NCI-H1417 (cell line): Measurements from ENCODE around the gene PAEP.

ENCODE experiments used
- DNase-seq, 3 experiments: peaks; one replicate each; lab custom pipeline; 2025; lab: John Stamatoyannopoulos, UW

PAEP gene

GRCh38 chr9:135600296-135600817 is 38.8 kb downstream of the PAEP start:
- peak in 1 of 3 experiments; percentile 35 for DNase-seq

DNA sequence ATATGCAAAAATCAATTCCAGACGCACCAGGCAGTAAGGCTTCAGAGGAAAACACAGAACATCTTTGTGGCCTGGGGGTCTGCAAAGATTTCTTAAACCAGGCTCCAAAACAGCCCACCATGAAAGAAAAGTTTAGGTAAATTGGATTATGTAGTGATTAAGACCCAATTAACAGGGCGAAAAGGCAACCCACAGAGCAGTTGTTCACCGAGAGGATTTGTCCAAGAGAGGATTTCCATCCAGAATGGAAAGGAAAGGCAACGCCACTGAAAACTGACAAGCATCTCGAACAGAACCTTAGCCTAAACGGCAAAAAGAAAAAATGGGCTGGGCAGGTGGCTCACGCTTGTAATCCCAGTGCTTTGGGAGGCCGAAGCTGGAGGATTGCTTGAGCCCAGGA is 40.4 kb downstream of the PAEP start:
- no peak for DNase-seq

DNA sequence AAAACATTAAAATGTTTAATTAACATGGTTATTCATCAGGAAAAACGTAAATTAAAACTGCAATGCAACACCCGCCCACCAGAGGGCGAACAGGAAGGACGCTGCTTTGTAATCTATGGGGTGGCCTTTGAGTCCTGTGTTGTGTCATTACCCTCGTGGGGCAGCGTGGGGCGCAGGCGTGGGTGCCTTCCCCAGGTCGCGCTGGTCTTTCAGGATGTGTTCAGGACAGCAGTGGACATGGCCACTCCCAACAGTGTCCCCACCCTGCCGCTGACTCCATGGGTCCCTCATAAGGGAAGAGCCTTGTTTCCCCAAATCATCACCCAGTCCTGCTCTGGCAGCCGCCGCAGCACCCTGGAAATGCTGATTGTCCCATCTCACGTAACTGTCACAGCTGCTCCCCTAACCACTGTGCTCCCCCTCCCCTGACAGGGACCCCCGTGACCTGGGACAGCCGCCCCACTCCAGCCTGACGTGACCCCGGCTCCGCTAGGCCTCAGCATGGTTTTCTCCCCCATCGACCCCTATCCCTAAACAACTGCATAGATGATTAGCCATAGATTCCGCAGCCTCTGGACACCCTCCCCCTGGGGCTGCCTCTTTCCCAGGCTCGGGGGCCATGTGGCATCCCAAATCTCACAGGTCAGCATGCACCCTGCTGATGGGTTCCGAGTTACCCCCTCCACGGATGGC is 41.4 kb downstream of the PAEP start:
- DNase-seq = peak in 2 of 3 experiments; percentile 41 to 61

DNA sequence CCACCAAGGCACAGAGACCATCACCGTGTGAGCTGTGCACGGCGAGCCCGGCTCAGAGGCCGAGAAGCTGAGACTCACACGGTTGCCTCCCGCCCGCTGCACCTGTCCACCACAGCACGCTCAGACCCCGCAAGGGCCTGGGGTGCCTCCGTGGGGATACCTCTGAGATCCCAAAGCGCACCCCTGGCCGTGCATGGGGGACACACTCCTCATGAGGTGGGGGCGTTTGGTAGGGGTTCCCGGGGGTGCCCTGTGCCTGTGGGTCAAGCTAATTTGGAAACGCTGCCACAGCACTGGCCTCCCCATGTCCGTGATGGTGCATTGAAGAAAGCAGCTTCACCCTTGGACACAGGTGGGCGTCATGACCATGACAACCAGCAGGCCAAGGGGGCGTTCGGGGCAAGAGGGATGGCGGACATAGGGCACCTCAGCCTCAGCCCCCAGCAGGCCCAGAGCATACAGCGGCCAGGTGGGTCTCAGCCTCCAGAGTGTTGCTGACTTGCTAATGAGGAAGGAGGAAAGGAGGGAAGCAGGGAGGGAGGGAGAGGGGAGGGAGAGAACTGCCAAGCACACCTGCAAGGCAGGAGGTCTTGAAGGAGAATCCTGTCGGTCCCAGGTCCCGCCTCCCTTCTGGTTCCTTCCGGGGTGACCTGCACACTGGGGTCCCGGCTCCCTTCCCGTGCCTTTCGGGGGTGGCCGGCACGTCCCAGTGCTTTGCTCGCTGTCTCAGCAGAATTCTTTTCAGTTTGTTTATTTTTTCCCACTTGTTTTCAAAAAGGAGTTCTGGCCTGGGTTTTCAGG is 43.1 kb downstream of the PAEP start:
- no peak for DNase-seq

GRCh38 chr9:135605238-135605781 is 43.8 kb downstream of the PAEP start:
- DNase-seq = no peak

GRCh38 chr9:135606885-135607259 is 45.3 kb downstream of the PAEP start:
- DNase-seq = no peak

DNA sequence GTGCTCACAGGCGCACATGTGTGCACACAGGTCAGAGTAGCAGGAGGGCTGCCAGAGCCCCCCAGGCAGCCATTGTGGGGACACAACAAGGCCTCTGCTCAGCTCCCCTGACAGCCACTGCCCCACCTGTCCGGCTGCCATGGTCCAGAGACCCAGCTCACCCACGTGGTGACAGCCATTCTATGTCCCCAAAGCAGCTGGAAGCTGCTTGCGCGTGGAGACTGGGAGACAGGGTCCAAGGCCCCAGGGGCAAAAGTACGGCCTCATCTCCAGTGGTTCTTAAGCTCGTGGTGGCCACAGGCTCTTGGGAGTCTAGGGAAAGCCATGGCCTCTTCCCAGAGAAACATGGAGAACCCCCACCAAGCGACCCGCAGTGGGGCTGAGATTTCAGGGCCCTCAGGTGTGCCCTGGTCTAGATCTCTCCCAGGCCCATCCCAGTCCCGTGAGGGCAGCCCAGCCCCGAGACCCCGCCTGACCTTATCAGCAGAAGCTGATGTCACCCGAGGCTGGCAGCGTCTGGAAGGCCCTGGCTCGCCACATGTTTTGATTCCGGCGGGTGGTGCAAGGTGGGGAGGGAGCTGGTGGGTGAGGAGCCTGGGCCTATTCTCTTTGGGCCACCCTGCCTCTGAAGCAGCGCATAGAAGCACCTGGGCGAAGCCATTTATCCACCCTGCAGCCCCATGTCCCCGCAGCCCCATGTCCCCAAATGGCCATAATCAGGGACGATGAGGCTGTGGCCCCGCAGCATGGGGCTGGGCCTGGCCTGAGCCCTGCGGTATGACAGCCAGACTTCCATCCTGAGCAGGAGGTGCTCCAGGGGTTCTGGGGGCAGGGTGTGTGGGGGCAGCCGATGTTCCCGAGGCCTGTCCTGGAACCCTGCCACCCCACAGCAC is 46.1 kb downstream of the PAEP start:
- DNase-seq = no peak

GRCh38 chr9:135608294-135608998 is 46.9 kb downstream of the PAEP start:
- DNase-seq = no peak

DNA sequence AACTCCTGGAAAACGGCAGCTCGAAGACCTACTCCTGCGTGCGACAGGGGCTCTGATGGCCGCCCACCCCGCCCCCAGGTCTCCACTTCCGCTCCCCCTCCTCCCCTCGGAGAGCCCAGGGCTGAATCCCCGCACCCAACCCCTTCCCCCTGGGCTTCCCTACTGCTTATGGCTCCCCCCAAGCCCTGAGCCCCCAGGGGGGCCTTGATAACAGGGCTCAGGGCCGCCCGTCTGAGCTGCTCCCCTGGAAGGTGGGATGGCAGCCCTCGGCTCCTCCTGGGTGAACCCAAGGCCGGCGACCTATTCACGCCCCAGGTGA is 47.4 kb downstream of the PAEP start:
- DNase-seq = no peak

DNA sequence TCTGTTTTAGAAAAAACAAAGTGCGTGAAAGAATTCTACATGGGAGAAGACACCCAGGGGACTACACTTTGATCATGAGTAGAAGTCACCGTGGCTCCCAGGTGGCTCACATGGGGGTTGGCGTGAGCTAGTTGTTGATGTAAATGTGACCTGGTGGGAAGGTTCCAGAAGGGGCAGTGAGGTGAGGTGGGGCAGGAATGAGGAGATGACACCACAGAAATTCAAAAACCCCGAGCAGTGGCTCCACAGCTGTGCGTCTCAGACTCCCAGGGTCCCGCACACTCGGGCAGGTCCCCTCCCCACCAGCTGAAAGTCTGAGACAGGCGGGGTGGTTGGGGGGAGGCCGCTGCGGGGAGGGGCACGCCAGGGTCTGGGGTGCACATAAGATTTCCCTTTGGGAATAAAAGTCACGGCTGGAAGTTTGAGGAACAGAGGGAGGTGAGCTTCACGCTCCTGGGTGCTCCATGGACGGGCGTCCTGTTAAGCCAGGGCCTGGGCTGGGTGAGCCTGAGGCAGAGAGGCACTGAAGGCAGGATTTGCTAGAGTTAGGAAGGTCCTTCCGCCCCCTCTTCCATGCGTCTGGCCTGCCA is 47.9 kb downstream of the PAEP start:
- DNase-seq = no peak

GRCh38 chr9:135610290-135611141 is 49.0 kb downstream of the PAEP start:
- DNase-seq = no peak

DNA sequence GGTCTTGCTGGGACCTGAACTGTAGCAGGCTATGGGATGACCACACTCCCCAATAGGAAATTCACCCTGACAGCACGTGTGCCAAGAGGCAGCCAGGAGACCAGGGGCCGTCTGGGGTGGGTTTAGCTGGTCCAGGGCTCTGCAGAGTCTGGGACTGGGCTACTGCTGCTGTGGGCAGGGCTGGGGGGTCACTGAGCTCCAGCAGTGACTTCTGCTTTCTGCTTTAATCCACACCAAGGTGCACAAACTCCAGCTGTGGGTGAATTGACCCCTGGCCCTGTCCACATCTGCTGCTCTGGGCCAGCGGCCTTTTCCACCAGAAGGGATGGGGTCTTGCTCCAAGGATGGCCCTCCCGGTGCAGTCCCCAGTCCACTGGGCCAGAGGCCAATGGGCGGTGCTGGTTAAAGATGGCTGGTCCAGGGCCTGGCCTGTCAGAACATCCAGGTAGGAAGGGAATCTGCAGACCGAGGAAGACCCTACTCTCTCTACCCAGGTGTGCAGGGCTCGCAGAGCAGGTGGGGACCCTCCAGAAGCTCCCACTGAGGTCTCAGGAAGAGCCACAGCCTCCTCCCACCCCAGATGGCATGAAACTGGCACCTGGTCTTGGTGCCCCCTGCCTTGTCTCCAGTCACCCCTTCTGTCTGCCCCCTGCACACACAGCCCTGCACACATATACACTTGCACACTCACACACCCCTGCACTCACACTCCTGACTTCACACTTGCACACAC is 49.8 kb downstream of the PAEP start:
- no peak for DNase-seq

GRCh38 chr9:135611875-135612209 is 50.3 kb downstream of the PAEP start:
- DNase-seq = no peak

DNA sequence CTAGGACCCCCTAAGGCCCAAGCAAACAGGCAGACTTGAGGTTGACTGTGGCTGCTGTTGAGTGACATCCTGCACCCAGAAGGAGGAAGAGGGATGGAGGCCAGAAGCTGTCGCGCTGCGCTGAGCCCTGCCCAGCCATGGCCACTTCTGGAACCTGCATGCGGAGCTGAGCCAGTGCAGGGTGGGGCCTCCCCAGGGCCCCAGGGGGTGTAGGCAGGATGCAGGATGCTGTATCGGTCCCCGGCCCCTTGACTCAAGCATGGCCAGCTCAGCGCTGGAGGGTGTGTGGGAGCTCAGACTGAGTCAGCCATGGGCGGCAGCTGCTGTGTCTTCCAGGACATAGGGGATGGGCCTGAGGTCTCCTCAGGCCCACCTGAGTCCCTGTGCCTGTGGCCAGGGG is 50.9 kb downstream of the PAEP start:
- no peak for DNase-seq

GRCh38 chr9:135612981-135613910 is 51.7 kb downstream of the PAEP start:
- DNase-seq = peak in 1 of 3 experiments; percentile 10

DNA sequence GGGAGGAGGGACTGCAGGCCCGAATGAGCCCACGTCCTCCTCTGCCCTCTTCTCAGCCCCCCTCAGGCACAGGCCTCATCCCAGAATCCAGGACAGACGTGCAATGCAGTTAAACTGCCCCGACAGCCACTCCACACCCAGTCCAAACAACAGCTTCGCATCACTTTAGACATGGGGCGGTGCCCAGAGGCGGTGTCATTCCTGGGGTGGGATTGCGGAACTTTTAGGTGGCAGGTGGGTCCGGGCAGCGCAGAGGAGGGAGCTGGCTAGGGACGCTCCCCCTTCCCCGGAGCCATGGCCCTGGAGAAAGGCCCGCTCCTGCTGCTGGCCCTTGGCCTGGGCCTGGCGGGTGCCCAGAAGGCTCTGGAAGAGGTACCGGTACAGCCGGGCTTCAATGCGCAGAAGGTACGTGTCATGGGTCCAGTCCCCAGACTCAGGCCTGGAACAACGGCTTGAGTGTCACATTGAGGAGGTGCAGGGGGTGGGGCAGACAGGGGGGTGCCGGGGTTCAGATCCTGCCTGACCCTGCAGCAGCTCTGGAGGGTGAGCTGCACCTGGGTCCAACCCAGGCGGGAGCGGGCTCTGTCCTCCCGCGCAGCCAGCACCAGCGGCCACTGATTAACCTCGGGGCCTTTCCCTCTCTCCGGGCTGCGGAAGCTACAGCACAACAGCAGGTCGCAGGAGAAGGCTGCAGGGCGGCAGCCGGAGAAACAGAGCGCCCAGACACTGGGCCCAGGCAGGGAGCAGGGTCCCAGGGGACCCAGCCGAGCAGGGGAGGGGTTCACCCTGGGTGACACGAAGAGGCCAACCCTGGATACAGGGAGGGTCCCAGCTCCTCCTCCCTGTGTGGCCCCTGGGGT is 52.6 kb downstream of the PAEP start:
- no peak for DNase-seq

DNA sequence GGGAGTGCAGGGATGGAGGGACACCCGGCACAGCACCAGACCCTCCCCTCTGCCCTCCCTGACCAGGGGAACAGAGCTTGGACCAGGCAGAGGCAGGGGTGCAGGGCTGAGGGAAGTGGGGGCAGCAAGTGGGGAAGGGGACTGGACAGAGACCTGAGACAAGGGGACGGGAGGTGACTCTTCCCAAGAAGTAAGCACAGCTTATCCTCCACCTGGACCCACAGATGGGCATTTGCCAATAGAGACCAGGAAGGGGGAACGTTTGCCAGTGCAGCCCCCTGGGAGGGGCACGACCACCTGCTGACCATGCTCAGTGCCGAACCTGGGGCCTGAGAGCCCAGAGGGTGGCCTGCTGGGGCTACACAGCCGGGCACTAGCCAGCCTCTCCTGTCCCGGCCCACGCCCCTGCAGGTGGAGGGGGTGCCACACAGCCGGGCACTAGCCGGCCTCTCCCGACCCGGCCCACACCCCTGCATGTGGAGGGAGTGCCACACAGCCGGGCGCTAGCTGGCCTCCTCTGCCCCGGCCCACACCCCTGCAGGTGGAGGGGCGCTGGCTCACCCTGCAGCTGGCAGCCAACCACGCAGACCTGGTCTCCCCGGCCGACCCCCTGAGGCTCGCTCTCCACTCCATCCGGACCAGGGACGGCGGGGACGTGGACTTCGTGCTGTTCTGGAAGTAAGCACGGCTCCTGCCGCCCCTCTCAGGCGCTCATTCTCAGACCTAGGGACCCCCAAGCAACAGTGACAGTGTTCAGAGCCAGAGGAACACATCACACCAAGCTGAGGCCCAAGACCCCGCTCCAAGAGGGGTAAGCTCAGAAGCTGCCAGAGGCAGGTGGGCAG is 53.5 kb downstream of the PAEP start:
- DNase-seq = no peak
